Renal pelvis (tissue), 4 donors: ENCODE measurements around the gene LINC01488. TPM values are rescaled to one million over a fixed set of nuclear protein-coding genes. Genes with fewer than 3 reads are reported as not detected.

Experiments used
- DNase-seq: peaks from one replicate; pipeline ENCODE4 v3.0.0-alpha.2; 2013
- polyA plus RNA-seq, 3 donors: library from polyadenylated mRNA; unstranded; fragments of 120-200 nt; gene quantifications; one replicate each; pipeline ENCODE4 v1.2.1, GENCODE V29; 2013; ENCODE audit not compliant: insufficient read length in 3 of 3

Gene LINC01488
- polyA plus RNA-seq, 3 donors: 0.04 TPM; not detected in 2

GRCh38 chr11:69529001-69529400 lies 47.5 kb downstream of the LINC01488 start:
- DNase-seq: no peak

GRCh38 chr11:69530278-69531070 lies 49.0 kb downstream of the LINC01488 start:
- DNase-seq: no peak

- no peak for DNase-seq
Observed at GRCh38 chr11:69531071-69531716, 49.7 kb downstream of the LINC01488 start.

GRCh38 chr11:69531717-69532088 lies 50.2 kb downstream of the LINC01488 start:
- DNase-seq: no peak

GRCh38 chr11:69533296-69534165 lies 52.1 kb downstream of the LINC01488 start:
- DNase-seq: no peak

- DNase-seq: no peak
Observed at GRCh38 chr11:69534166-69534530, 52.7 kb downstream of the LINC01488 start.

- no peak for DNase-seq
Observed at GRCh38 chr11:69535908-69536307, 54.4 kb downstream of the LINC01488 start.

GRCh38 chr11:69536406-69536805 lies 54.9 kb downstream of the LINC01488 start:
- no peak for DNase-seq

- no peak for DNase-seq
Observed at GRCh38 chr11:69537126-69537525, 55.7 kb downstream of the LINC01488 start.

GRCh38 chr11:69537855-69538640 lies 56.6 kb downstream of the LINC01488 start:
- DNase-seq: no peak

GRCh38 chr11:69538854-69539253 lies 57.4 kb downstream of the LINC01488 start:
- no peak for DNase-seq

- peak; percentile 16 for DNase-seq
Observed at GRCh38 chr11:69539416-69540117, 58.1 kb downstream of the LINC01488 start.

GRCh38 chr11:69540118-69541000 lies 58.9 kb downstream of the LINC01488 start:
- DNase-seq: peak; percentile 28

GRCh38 chr11:69541001-69541285 lies 59.5 kb downstream of the LINC01488 start:
- DNase-seq: no peak

- peak; percentile 10 for DNase-seq
Observed at GRCh38 chr11:69541501-69542313, 60.2 kb downstream of the LINC01488 start.

- DNase-seq: no peak
Observed at GRCh38 chr11:69542314-69543168, 61.1 kb downstream of the LINC01488 start.
